CD4-positive, alpha-beta T cell treated with Interleukin-15 for 4 hours (primary cell): Measurements from ENCODE around the gene SKI.
"Not testable (repeated sequence)": the region's sequence is repeated elsewhere in the genome, so short reads cannot be mapped to it uniquely, and the experiment has no call there.

Experiments used
- DNase-seq: peaks from one replicate; pipeline ENCODE4 v3.0.0-alpha.2; 2020; ENCODE audit warnings: low spot score

Gene SKI

DNA sequence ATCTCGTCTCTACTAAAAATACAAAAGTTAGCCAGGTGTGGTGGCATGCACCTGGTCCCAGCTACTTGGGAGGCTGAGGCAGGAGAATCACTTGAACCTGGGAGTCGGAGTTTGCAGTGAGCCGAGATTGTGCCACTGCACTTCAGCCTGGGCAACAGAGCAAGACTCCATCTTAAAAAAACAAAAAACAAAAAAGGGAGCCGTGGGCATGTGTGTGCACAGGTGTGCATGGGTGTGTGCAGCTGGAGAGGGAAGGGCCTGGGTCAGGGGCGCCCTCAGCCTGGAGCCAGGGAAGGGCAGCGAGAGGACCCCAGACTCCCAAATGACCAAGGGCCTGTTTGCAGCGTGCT lies 18.9 kb downstream of the SKI start:
- not testable (repeated sequence) for DNase-seq

DNA sequence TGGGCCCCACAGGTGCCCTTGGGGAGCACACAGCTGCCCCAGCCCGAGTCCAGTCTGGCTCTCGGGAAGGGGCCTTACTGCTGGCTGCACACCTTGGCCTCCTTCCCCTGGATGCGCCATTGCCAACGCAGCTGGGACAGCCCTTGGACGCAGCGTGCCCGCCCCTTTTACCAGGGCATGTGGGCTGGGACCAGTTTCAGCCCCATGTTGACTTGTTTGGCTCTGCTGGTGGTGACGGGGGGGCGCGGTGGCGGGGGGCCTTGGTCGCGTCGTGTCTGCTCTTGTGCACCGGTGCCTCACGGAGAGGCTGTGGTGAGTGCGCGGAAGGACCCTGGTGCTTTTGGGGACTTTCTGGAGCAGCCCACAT lies 19.6 kb downstream of the SKI start:
- no peak for DNase-seq

DNA sequence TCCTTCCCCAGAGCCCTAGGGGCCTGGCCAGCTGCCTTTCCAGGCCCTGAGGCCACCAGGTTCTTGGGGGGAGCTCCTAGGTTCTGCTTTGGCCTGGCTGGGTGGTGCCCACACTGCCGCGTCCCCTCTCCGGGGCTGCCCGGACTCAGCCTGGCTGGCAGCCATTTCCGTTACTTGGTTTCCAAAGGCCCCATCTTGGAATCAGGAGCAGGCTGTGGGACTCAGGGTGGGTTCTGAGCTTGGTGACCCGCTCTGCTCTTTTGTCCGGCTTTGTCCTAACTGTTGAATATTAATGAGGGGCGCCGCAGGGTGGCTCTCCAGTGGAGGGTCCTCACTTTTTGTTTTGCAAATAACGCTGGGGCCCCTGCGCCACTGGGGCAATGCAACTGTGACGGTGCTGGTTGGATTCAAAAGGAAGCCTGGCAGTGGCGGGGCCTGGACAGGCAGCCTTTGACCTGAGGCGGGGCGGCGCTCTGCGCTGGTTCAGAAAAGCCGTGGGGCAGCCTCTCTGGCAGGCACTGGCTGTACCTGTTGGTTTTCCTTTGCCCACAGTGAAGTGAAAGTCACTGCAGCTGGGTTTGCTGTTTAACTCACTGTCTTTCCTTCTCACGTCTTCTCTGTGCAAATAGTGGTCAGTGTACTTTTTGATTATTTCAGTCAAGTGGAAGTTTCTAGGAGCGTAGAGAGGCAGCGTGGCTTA lies 20.2 kb downstream of the SKI start:
- no peak for DNase-seq

DNA sequence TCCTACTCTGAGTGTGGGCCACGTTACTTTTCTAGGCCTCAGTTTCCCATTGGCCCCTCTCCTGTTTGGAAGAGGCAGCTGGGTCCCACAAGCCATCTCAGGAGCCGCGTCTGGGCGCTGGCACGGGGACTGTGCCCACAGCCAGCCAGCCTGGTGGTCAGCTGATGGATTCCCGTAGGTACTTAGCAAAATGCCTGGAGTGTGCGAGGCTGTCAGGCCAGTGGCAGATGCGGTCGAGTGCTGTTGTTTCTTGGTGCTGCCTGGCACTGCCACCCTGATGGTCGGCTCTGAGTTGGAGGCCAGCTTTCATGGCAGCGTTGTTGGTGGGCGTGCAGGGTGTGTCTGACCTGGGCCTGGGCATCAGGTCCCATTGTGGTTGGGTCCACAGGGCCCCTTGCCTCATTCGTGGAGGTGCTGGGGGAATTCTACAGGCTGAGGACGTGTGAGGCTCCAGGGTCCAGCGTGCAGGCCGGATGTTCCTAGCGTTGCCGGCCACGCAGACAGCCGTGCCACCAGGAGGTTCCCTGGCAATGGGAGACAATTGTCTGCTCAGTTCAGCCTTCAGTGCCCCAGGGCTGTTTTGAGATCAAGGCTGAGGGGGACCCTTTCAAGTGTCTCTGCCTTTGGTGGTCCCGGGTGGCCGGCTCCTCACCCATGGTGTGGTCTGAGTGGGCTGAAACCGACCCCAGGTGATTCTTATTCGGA lies 20.9 kb downstream of the SKI start:
- no peak for DNase-seq

DNA sequence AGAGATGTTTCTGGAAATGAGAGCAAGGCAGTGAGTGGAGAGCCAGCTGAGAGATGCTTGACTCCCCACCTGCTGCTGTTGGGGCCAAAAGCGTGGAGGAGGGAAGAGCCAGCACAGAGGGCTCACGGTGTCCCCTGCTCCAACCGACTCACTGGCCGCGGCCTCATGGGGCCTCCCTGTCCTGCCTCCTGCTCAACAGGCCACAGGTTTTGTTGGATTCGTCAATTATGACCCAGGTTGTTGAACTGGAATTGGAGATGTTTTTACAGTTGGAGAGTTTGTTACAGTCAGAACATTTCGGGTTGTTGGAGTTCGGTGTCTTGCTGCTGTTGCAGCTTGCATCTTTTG lies 21.4 kb downstream of the SKI start:
- DNase-seq = no peak

DNA sequence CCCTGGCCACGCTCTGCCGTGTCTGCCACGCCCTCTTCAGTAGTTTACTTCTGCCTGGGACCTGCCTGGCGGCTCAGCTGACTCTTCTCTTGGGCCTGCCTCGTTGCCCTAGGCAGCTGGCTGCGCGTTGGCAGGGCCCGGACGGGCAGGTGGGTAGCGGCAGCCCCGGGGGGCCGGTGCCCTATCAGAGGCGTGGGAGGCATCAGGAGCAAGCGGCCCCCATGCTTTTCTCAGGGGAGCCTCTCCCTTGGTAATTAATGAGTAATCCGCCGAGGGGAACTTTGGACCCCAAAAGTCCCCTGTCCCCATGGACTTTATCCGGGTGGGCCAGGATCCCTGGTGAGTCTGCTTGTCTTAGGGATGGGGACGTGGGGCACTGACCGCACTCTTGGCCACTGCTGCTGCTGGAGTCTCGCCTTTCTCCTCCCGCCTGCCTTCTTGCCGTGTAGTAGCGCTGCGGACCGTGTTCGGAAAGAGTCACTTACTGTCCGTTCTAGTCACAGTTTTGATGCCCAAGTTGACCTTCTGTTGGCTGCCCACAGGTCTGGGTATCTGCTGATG lies 22.7 kb downstream of the SKI start:
- DNase-seq = no peak

DNA sequence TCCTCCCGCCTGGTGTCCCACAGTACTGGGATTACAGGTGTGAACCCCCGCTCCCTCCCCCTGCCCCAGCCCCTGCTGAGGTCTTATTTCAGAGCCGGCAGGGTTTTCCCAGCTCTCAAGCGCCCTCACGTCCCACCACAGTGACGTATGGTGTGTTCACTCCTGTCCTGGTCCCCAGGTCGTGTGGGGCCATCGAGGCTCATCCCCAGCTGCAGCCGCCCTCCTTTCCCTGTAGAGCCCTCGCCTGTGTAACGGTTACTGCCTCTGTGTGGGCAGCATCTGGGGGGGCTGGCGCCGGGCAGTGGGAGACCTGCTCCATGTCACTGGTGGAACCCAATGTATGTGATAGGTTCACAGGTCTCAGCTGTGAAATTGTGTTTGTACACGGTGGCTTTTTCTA lies 23.2 kb downstream of the SKI start:
- no peak for DNase-seq

DNA sequence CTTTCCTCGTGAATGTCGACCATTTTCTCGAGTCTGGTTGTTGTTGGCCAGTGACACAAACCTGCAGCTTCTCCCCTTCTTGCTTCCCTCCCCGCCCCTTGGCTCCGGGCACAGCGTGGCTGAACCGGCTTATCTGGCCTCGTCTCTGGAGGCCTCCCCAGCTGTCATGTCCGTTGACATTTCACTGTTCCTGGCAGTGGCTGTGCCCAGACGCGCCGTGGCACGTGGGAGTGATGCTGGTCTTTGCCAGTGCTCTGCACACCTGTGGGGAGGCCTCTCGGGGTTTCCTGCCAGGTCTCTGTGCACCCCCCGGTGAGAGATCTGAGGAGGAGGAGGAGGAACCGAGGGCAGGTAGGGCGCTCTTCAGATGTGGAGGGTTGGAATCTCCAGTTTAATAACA lies 23.7 kb downstream of the SKI start:
- DNase-seq = no peak

DNA sequence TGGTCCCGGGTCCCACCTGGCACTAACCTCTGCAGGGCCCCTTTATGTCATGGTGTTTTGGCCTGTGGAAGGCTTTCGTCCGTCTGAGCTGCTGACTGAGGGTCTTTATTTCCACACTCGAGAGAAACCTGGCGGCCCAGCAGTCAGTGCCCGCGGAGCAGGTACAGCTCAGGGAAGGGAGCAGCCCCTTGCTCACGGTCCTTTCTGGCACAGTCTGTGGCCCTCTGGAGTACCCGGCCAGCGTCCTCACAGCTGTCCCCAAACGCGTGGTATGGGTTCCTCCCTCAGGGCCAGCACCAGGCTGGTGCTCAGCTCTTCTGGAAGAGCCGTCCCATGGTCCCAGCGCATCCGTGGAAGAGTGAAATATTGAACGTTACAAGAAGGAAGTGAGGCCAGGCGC lies 24.3 kb downstream of the SKI start:
- no peak for DNase-seq

DNA sequence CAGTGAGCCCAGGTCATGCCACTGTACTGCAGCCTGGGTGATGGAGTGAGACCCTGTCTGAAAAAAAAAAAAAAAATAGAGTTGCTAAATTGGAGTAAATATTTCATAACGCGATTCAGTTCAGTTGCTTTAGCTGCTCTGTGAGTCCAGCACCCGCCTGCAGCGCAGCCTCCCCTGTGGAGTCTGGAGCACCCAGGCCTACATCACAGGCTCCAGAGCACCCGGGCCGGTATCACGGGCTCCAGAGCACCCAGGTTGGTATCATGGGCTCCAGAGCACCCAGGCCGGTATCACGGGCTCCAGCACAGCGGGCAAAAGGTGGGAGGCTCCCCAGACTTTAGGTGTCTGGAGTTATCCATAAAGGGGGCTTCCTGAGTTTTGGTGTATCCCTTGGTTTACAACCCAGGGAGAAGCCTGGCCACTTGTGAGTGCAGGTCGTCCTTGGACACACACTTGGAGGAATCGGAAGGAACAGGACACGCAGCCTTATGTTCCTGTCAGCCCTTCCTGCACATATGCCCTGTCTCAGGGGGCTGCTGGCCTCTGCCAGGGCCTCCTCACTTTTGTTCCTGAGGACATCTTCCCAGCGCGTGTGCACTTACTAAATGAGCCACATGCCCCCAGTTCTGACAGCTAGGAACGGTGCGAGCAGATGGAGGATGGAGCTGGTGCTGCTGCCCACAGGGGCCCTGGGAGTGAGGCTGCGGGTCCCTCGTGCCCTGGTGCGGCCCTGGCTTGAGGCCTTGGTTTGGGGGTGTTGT lies 25.1 kb downstream of the SKI start:
- no peak for DNase-seq

DNA sequence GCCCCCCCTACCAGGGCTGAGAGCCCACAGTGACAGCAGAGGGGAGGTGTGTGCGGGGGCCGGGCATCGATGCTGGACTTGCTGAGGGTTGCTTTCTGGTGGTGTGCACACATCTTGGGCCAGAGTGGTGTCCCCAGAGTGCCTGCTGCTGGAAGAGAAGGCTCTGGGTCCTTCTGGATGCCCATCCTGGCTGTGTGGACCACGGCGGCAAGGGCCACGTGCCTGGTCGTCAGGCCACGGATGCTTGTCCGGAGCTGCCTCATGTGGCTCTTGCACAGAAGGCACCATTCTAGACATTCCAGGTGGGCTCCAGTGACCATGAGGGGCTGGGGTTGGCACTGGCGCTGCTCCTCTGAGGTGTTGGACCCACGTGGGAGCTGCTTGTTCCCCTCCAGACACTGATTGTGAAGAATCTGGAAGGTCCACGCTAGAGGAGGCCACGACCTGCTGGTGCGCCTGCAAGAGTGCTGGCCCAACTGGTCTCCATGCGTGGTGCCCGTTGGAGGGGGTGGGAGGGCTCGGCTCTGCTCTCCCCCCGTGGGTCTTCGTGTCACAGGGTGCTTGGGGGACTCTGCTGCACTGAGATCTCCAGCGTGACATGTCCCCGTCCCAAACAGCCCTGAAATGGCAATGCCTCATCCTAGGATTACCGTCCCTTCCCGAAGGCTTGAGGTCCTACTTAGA lies 25.8 kb downstream of the SKI start:
- DNase-seq = no peak

DNA sequence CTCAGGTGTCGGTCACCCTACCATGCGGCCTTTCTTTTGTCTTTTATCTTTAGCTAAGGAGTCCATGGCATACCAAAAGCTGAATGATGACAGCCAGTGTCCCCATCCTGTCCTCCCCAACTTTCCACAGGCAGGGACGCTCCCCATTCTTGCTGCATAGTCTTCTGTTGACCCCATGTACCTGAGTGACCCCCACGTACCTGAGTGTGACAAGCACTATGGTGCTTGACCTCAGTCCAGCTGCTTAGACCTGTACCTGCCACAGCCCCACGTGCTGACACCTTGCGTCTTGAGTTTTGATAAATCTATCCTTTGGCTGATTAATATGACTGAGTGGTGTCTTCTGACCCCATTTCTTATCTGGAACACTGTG lies 26.9 kb downstream of the SKI start:
- DNase-seq = no peak

DNA sequence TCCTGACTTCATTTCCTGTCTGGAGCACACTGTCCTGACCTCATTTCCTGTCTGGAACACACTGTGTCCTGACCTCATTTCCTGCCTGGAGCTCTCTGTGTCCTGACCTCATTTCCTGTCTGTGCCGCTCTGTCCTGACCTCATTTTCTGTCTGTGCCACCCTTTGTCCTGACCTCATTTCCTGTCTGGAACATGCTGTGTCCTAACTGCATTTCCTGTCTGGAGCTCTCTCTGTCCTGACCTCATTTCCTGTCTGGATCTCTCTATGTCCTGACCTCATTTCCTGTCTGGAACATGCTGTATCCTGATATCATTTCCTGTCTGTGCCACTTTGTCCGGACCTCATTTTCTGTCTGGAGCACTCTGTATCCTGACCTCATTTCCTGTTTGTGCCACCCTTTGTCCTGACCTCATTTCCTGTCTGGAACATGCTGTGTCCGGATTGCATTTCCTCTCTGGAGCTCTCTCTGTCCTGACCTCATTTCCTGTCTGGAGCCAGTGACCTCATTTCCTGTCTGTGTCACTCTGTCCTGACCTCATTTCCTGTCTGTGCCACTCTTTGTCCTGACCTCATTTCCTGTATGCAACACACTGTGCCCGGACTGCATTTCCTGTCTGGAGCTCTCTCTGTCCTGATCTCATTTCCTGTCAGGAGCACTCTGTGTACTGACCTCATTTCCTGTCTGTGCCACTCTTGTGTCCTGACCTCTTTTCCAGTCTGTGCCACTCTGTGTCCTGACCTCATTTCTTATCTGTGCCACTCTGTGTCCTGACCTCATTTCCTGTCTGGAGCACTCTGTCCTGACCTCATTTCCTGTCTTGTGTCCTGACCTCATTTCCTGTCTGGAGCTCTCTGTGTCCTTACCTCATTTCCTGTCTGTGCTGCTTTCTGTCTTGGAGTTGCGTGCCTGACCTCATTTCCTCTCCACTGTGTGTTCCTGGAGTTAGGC lies 27.6 kb downstream of the SKI start:
- peak; percentile 75 for DNase-seq

DNA sequence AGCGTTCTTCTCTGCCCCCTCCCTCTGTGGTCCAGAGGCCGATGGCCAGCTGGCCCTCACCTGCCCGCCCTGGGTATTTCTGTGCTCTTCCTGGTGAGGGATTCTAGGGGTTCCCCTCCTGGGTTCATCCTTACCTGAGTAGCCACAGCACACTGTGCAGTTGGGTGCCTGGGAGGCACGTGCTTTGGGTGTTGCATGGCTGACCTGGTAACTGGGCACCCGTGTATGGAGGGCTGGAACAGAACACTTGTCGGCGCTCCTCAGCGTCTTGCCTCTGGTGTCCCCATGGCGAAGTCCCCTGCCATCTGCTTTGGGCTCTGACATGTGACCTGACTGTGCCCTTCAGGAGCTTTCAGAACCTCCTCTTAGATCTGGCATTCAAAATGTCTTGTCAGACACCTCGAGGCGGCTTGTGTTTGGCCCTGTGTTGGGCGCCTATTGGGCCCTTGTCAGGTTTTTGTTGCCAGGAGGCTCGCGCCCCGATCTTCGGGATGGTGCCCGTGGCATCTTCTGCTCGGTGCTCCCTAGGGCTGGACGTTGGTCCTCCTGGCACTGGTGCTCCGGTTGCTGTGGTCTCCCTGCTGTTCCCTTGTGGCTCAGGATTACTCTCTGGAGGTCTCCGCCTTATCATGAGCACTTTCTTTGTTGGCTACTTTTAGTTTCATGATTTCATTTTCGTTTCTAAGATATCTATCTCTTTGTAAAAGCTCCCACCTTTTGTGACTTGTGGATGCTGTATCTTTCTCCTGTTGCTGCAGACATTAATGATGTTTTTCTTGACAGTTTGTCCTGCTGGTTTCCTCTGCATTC lies 28.5 kb downstream of the SKI start:
- DNase-seq = no peak

DNA sequence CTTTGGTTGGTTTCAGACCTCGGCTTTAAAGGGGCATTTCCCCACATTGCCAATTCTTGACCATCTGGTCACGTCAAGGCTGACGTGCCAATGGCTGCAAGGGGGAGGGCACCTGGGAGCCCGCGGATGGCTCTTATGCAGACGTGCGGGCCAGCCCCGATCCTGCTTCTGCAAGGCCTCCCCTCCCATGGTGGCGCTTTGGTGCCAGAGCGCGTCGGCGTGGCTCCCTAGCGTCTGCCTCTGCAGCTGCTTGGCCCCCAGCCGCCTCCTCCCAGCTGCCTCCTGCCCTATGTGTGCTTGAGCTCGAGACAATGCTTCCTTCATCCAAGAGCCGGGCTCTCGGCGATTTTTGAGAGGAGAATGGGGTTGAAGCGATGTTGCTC lies 29.1 kb downstream of the SKI start:
- DNase-seq = no peak

DNA sequence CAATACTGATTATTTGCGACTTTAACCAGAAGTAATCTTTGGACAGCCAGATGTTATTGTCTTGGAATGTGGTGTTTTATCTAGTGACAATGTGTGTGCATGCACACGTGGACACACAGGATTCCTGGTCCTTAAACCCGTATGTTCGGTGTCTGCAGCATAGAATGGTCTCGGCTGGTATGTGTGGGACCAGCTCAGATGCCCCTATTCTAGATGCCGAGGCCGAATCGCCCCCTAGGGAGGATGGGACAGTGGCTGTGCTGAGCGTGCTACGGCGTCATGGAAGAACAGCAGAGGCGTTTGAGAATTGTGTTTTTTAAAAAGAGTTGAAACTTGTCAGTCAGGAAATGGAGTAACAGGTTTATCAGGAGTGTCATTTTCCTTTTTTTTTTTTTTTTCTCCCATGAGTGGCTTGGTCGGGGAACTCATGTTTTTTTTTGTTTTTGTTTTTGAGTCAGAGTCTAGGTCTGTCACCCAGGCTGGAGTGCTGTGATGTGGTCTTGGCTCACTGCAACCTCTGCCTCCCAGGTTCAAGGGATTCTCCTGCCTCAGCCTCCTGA lies 30.1 kb downstream of the SKI start:
- DNase-seq = no peak

DNA sequence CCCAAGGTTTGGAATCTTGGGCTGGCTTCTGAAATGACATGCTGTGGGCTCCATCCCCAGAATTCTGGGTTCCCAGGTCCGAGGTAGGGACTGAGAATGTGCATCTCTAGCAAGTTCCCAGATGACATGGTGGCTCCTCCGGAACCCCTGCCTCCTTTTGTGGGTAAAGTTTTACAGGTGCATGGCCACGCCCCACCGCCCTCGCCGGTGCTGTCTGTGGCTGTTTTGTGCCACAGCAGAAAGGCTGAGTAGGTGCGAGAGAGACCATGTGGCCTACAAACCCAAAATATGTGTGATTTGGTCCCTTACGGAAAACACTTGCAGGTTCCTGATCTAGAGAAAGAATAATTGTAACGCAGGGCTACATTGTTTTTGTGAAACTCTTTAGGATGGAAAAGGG lies 30.9 kb downstream of the SKI start:
- DNase-seq = peak; percentile 58

DNA sequence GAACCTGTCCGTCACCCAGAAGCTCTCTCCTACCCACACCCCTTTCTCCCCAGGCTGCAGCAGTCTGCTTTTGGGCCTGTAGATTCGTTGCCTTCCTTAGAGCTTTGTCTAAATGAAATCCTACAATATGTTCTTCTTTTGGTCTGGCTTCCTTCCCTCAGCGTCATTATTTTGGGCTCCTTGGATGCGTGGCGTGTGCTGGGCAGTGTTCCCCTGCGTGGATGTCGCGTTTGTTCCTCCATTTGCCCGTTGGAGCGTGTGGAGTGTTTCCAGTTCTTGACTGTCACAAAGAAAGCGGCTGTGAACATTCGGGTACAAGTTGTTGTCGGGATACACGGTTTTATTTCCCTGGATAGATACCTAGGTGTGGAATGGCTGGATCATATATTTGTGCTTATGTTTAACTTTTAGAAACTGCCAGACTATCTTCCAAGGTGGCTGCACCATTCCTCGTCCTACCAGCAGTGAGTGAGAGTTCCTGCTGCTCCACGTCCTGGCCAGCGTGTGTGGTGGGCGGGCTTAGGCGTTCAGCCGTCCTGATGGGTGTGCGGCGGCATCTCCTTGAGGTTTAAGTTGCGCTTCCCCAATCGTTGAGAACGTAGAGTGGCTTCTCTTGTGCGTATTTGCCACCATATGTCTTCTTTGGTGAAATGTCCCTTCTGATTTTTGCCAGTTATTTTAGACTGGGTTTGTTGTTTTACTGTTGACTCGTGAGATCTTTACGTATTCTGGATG lies 31.7 kb downstream of the SKI start:
- DNase-seq = no peak

DNA sequence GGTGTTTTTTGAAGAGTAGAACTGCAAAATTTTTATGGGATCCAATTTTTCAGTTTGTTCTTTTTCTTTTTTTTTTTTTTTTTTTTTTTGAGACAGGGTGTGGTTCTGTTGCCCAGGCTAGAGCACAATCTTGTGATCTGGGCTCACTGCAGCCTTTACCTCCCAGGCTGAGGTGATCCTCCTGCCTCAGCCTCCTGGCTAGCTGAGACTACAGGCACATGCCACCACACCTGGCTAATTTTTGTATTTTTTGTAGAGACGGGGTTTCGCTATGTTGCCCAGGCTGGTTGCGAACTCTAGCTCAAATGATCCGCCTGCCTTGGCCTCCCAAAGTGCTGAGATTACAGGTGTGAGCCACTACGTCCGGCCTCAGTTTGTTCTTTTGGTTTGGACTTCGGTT lies 32.4 kb downstream of the SKI start:
- not testable (repeated sequence) for DNase-seq

DNA sequence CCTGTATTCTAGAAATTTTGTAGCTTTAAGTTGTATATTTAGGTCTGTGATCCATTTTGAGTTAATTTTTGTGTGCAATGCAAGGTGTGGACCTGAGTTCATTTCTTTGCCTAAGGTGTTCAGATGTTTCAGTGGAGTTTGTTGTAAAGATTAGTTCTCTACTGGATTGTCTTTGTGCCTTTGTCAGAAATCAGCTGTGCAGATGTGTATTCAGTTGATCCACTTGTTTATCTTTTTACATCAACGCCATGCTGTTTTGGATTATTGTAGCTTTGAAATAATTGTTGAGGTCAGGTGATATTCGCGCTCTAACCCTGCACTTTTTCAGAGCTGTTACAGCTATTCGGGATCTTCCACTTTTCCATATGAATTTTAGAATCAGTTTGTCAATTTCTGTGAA lies 32.8 kb downstream of the SKI start:
- no peak for DNase-seq
